Measurements from ENCODE around the gene URAD. TPM values are rescaled to one million over a fixed set of nuclear protein-coding genes. Genes with fewer than 3 reads are reported as not detected.
A peak's percentile ranks its signal among the peaks of the same experiment; 100 is the strongest.

URAD gene
- total RNA-seq, 1 experiment from 2014 or later = not detected

- DNase-seq (ENCODE audit: low read depth) = no peak
Observed at GRCh38 chr13:27956576-27957300, 31.8 kb downstream of the URAD start.

GRCh38 chr13:27955014-27955591 lies 33.4 kb downstream of the URAD start:
- no peak for DNase-seq (ENCODE audit: low read depth)

GRCh38 chr13:27954406-27954851 lies 34.1 kb downstream of the URAD start:
- peak; percentile 31 for DNase-seq (ENCODE audit: low read depth)

- peak; percentile 60 for DNase-seq (ENCODE audit: low read depth)
Observed at GRCh38 chr13:27953676-27954405, 34.7 kb downstream of the URAD start.

- DNase-seq (ENCODE audit: low read depth) = no peak
Observed at GRCh38 chr13:27952876-27953675, 35.4 kb downstream of the URAD start.

- DNase-seq (ENCODE audit: low read depth) = no peak
Observed at GRCh38 chr13:27942972-27943371, 45.5 kb downstream of the URAD start.

GRCh38 chr13:27933580-27934328 lies 54.7 kb downstream of the URAD start:
- DNase-seq (ENCODE audit: low read depth) = no peak

GRCh38 chr13:27933118-27933517 lies 55.4 kb downstream of the URAD start:
- no peak for DNase-seq (ENCODE audit: low read depth)

- DNase-seq (ENCODE audit: low read depth) = no peak
Observed at GRCh38 chr13:27929868-27930267, 58.6 kb downstream of the URAD start.

- no peak for DNase-seq (ENCODE audit: low read depth)
Observed at GRCh38 chr13:27928805-27929753, 59.4 kb downstream of the URAD start.

- DNase-seq (ENCODE audit: low read depth) = no peak
Observed at GRCh38 chr13:27928353-27928804, 60.1 kb downstream of the URAD start.

Other genes starting within 250 kb of the URAD start
- gene GSX1, start 196.2 kb downstream of the URAD start, total RNA-seq (2014; rRNA removed; shearing (Covaris generic)) = not detected in 2 replicates
- not detected in 2 replicates for gene PDX1, start 68.7 kb downstream of the URAD start, total RNA-seq (2014; rRNA removed; shearing (Covaris generic))
- gene CDX2, start 19.4 kb downstream of the URAD start, total RNA-seq (2014; rRNA removed; shearing (Covaris generic)) = not detected in 2 replicates
- not detected in 2 replicates for gene FLT3, start 111.9 kb upstream of the URAD start, total RNA-seq (2014; rRNA removed; shearing (Covaris generic))
- gene PAN3, start 149.9 kb upstream of the URAD start, total RNA-seq (2014; rRNA removed; shearing (Covaris generic)) = 9.2 and 10.9 TPM in 2 replicates